K562 (cell line): ENCODE data around the gene OSGIN1. TPM values are rescaled to one million over a fixed set of nuclear protein-coding genes. Genes with fewer than 3 reads are reported as not detected.
A peak's percentile ranks its signal among the peaks of the same experiment; 100 is the strongest.

Experiments used
- CCNT2 ChIP-seq: IDR thresholded peaks from 2 replicates; pipeline ENCODE4 v1.6.1; 2011; ENCODE audit warnings: borderline replicate concordance, low read depth, mild to moderate bottlenecking, moderate library complexity, mixed read lengths, low read length; ENCODE audit not compliant: insufficient read length; ENCODE audit errors: extremely low read depth
- DPF2 ChIP-seq: fragments of 450-650 bp; IDR thresholded peaks from 2 replicates; pipeline ENCODE4 v1.6.1; 2016
- FOXK1 ChIP-seq: sonication (generic); formaldehyde crosslinking; IDR thresholded peaks from 2 replicates; pipeline ENCODE4 v1.8.0; 2022; ENCODE audit warnings: missing genetic modification reagents, mild to moderate bottlenecking, borderline replicate concordance
- LEF1 ChIP-seq: fragments of 450-650 bp; IDR thresholded peaks from 2 replicates; pipeline ENCODE4 v1.6.1; 2016; ENCODE audit warnings: mild to moderate bottlenecking
- MEIS2 ChIP-seq: fragments of 450-650 bp; IDR thresholded peaks from 2 replicates; pipeline ENCODE4 v1.6.1; 2014; ENCODE audit warnings: mild to moderate bottlenecking; ENCODE audit not compliant: partially characterized antibody
- RBM34 ChIP-seq: fragments of 200-400 bp; formaldehyde crosslinking; IDR thresholded peaks from 2 replicates; pipeline ENCODE4 v1.6.1; 2018; ENCODE audit warnings: low read length, borderline replicate concordance; ENCODE audit not compliant: insufficient read depth
- ZBTB17 ChIP-seq: fragments of 450-650 bp; formaldehyde crosslinking; IDR thresholded peaks from 2 replicates; pipeline ENCODE4 v1.4.0; 2020; ENCODE audit warnings: mild to moderate bottlenecking
- ZFP30 ChIP-seq: fragments of 250-450 bp; sonication (Bioruptor Pico); IDR thresholded peaks from 2 replicates; pipeline ENCODE4 v1.8.0; 2022; ENCODE audit warnings: moderate library complexity, mild to moderate bottlenecking, inconsistent platforms, borderline replicate concordance
- ZNF232 ChIP-seq: sonication (generic); formaldehyde crosslinking; IDR thresholded peaks from 2 replicates; pipeline ENCODE4 v1.8.0; 2022; ENCODE audit warnings: mild to moderate bottlenecking, missing genetic modification reagents
- ZNF384 ChIP-seq: IDR thresholded peaks from 2 replicates; pipeline ENCODE4 v1.6.1; 2012; ENCODE audit warnings: low read depth, low read length, improper control_type of control experiment
- ZNF586 ChIP-seq: fragments of 450-650 bp; formaldehyde crosslinking; conservative IDR thresholded peaks from 2 replicates; pipeline ENCODE4 v1.4.0; 2020; ENCODE audit warnings: mild to moderate bottlenecking, moderate library complexity
- polyA plus RNA-seq, 8 experiments: library from polyadenylated mRNA; depleted of rRNA in 4 of 8; stranded (reverse) in 5 of 8; unstranded in 3 of 8; fragments of >200 nt; fragmentation: Nextera tagmentation in 2 of 8; fragmentation: Illumina TruSeq in 1 of 8; extraction: Ambion mirVana in 2 of 8; extraction: Trizol in 1 of 8; gene quantifications; 2 replicates each; pipeline versions ENCODE4 v1.2.1 to v1.2.3, GENCODE V29; 2011 to 2014; ENCODE audit warnings: inconsistent platforms in 1 of 8, missing spikeins in 1 of 8
- total RNA-seq, 7 experiments: library from RNA; depleted of rRNA in 6 of 7; stranded (reverse); fragments of >200 nt in 6 of 7; fragmentation: Illumina TruSeq in 2 of 7; extraction: Trizol in 2 of 7; gene quantifications; 2 replicates each; pipeline versions ENCODE4 v1.2.1 to v1.2.3, GENCODE V29; 2011 to 2021; ENCODE audit warnings: low replicate concordance in 1 of 7
- TF ChIP-seq, protein P1 (sequence below): fragments of 250-450 bp; sonication (Bioruptor Pico); IDR thresholded peaks from 2 replicates; pipeline ENCODE4 v1.9.0; 2021; ENCODE audit warnings: mild to moderate bottlenecking, inconsistent platforms
- TF ChIP-seq, protein P2 (sequence below), 2 experiments: IDR thresholded peaks; 2 replicates each; pipeline ENCODE4 v1.6.1; 2012; ENCODE audit warnings: improper control_type of control experiment in 2 of 2, low read depth in 2 of 2, low read length in 2 of 2, borderline replicate concordance in 1 of 2
- TF ChIP-seq, protein P3 (sequence below), 2 experiments: fragments of 200-800 bp in 1 of 2; sonication (Bioruptor generic) in 1 of 2; sonication (generic) in 1 of 2; formaldehyde crosslinking in 1 of 2; IDR thresholded peaks in 1 of 2; conservative IDR thresholded peaks in 1 of 2; 2 replicates each; pipeline versions ENCODE4 v1.5.0 to v1.6.1; 2016 to 2020; ENCODE audit warnings: missing compliant biosample characterization in 1 of 2, missing genetic modification characterization in 1 of 2, missing genetic modification reagents in 1 of 2
- TF ChIP-seq, protein P4 (sequence below), 2 experiments: fragments of 450-650 bp in 1 of 2; sonication (generic) in 1 of 2; formaldehyde crosslinking in 1 of 2; IDR thresholded peaks in 1 of 2; conservative IDR thresholded peaks in 1 of 2; 2 replicates each; pipeline versions ENCODE4 v1.6.1 to v1.8.1; 2016 to 2023; ENCODE audit warnings: mild to moderate bottlenecking in 2 of 2, moderate library complexity in 2 of 2, inconsistent platforms in 1 of 2, missing genetic modification reagents in 1 of 2
- TF ChIP-seq, protein P5 (sequence below), 2 experiments: fragments of 450-650 bp; conservative IDR thresholded peaks; 2 replicates each; pipeline ENCODE4 v1.6.1; 2017; ENCODE audit warnings: mild to moderate bottlenecking in 2 of 2, moderate library complexity in 2 of 2

OSGIN1 gene
- total and polyA plus RNA-seq, 9 of the 15 experiments (the other 6 are each of a cell fraction or from before 2014, with no cell fraction given) = 0.03 to 3.6 (median 1.6) TPM

DNA sequence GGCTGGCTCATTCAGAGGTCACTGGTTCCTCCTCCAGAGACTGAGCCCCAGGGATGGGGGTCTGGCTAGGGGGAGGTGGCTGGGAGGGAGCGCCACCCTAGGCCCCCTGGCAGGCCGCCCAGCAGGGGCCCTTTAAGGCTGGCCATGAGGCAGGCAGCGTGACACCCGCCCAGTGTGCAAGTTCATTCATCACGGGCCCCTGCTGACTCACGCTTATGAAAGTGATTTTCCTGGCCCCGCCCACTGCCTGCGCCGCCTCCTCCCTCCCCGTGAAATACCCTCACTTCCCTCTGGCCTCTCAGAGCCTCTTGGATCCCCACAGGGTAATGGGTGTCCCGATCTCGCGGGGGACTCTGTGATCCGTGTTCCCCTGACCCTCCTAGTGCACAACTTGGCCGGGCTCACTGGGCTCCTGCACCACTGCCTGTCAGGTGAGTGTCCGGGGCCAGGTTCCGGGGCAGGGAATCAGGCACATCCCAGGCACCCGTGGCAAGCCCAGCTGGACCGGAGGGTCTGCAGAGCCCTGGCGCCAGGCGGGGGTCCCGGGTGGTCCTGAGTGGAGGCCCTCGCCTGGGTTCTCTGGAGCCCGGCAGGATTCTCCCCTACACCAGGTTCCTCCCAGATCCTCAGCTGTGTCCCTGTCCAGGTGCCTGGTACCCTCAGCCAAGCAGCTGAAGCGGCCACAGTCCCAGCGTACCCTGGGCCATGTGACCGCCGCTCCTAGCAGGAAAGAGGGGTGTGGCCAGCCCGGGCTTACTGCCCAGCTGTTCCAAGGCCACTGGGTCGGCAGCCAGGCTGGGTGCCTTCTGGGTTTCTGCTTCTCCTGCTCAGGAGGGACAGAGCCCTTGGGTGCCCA lies at the start of gene OSGIN1 (continued):
- TF ChIP-seq, protein P1, sequence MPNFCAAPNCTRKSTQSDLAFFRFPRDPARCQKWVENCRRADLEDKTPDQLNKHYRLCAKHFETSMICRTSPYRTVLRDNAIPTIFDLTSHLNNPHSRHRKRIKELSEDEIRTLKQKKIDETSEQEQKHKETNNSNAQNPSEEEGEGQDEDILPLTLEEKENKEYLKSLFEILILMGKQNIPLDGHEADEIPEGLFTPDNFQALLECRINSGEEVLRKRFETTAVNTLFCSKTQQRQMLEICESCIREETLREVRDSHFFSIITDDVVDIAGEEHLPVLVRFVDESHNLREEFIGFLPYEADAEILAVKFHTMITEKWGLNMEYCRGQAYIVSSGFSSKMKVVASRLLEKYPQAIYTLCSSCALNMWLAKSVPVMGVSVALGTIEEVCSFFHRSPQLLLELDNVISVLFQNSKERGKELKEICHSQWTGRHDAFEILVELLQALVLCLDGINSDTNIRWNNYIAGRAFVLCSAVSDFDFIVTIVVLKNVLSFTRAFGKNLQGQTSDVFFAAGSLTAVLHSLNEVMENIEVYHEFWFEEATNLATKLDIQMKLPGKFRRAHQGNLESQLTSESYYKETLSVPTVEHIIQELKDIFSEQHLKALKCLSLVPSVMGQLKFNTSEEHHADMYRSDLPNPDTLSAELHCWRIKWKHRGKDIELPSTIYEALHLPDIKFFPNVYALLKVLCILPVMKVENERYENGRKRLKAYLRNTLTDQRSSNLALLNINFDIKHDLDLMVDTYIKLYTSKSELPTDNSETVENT (CRISPR knock-in tag) = no peak
- TF ChIP-seq ZNF586 (CRISPR knock-in tag) (no peak), LEF1 (peak; percentile 54; the same call in 1 of the 2 replicates), DPF2 (peak; percentile 71), CCNT2 (no peak), ZNF384 (peak; percentile 4; the same call in 1 of the 2 replicates), ZFP30 (no peak), RBM34 (no peak), MEIS2 (peak; percentile 95), FOXK1 (CRISPR knock-in tag) (0 out of 2 replicates have a peak, but pooled peaks have one; percentile 37), ZBTB17 (no peak), ZNF232 (CRISPR knock-in tag) (0 out of 2 replicates have a peak, but pooled peaks have one; percentile 52)
- TF ChIP-seq, protein P2, sequence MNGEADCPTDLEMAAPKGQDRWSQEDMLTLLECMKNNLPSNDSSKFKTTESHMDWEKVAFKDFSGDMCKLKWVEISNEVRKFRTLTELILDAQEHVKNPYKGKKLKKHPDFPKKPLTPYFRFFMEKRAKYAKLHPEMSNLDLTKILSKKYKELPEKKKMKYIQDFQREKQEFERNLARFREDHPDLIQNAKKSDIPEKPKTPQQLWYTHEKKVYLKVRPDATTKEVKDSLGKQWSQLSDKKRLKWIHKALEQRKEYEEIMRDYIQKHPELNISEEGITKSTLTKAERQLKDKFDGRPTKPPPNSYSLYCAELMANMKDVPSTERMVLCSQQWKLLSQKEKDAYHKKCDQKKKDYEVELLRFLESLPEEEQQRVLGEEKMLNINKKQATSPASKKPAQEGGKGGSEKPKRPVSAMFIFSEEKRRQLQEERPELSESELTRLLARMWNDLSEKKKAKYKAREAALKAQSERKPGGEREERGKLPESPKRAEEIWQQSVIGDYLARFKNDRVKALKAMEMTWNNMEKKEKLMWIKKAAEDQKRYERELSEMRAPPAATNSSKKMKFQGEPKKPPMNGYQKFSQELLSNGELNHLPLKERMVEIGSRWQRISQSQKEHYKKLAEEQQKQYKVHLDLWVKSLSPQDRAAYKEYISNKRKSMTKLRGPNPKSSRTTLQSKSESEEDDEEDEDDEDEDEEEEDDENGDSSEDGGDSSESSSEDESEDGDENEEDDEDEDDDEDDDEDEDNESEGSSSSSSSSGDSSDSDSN (IDR thresholded peaks at IDR 0.05; ENCODE audit: borderline replicate concordance in 1 of 2, low read depth in 2 of 2, low read length in 2 of 2) = no peak; a peak in 1 of 4 replicates
- TF ChIP-seq, protein P3, sequence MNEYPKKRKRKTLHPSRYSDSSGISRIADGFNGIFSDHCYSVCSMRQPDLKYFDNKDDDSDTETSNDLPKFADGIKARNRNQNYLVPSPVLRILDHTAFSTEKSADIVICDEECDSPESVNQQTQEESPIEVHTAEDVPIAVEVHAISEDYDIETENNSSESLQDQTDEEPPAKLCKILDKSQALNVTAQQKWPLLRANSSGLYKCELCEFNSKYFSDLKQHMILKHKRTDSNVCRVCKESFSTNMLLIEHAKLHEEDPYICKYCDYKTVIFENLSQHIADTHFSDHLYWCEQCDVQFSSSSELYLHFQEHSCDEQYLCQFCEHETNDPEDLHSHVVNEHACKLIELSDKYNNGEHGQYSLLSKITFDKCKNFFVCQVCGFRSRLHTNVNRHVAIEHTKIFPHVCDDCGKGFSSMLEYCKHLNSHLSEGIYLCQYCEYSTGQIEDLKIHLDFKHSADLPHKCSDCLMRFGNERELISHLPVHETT (CRISPR knock-in tag; conservative IDR thresholded peaks at IDR 0.05 in 1 of 2, IDR thresholded peaks at IDR 0.05 in 1 of 2) = 0 out of 4 replicates have a peak, but pooled peaks of 1 of the 2 experiments have one; percentile 46
- TF ChIP-seq, protein P4, sequence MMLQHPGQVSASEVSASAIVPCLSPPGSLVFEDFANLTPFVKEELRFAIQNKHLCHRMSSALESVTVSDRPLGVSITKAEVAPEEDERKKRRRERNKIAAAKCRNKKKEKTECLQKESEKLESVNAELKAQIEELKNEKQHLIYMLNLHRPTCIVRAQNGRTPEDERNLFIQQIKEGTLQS (IDR thresholded peaks at IDR 0.05) = peak; percentile 94
- TF ChIP-seq, protein P4 (CRISPR knock-in tag; conservative IDR thresholded peaks at IDR 0.05) = peak; percentile 77
- TF ChIP-seq, protein P5, sequence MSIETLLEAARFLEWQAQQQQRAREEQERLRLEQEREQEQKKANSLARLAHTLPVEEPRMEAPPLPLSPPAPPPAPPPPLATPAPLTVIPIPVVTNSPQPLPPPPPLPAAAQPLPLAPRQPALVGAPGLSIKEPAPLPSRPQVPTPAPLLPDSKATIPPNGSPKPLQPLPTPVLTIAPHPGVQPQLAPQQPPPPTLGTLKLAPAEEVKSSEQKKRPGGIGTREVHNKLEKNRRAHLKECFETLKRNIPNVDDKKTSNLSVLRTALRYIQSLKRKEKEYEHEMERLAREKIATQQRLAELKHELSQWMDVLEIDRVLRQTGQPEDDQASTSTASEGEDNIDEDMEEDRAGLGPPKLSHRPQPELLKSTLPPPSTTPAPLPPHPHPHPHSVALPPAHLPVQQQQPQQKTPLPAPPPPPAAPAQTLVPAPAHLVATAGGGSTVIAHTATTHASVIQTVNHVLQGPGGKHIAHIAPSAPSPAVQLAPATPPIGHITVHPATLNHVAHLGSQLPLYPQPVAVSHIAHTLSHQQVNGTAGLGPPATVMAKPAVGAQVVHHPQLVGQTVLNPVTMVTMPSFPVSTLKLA (conservative IDR thresholded peaks at IDR 0.05) = peak; percentile 99
